HG03135 (cell line): ENCODE measurements around the gene NT5DC3.

Experiments used
- ATAC-seq: cut with Tn5 transposase; IDR thresholded peaks from one replicate; pipeline ENCODE4 v1.9.1; 2021; ENCODE audit warnings: mild to moderate bottlenecking, moderate library complexity; ENCODE audit not compliant: unreplicated experiment

NT5DC3 gene

GRCh38 chr12:103756443-103756842, 84.6 kb downstream of the NT5DC3 start:
- ATAC-seq = no peak

GRCh38 chr12:103755425-103755824, 85.6 kb downstream of the NT5DC3 start:
- no peak for ATAC-seq

GRCh38 chr12:103751600-103751999, 89.4 kb downstream of the NT5DC3 start:
- no peak for ATAC-seq

GRCh38 chr12:103751171-103751570, 89.9 kb downstream of the NT5DC3 start:
- no peak for ATAC-seq

GRCh38 chr12:103748875-103749274, 92.2 kb downstream of the NT5DC3 start:
- no peak for ATAC-seq

- ATAC-seq = no peak
Measured at GRCh38 chr12:103748002-103748401, 93.0 kb downstream of the NT5DC3 start.

- ATAC-seq = no peak
Measured at GRCh38 chr12:103745962-103746361, 95.1 kb downstream of the NT5DC3 start.

- ATAC-seq = no peak
Measured at GRCh38 chr12:103743788-103744187, 97.2 kb downstream of the NT5DC3 start.

GRCh38 chr12:103742349-103742932, 98.6 kb downstream of the NT5DC3 start:
- ATAC-seq = no peak

- no peak for ATAC-seq
Measured at GRCh38 chr12:103737881-103738280, 103.2 kb downstream of the NT5DC3 start.

GRCh38 chr12:103736572-103736971, 104.5 kb downstream of the NT5DC3 start:
- no peak for ATAC-seq

GRCh38 chr12:103735291-103735690, 105.7 kb downstream of the NT5DC3 start:
- ATAC-seq = no peak

GRCh38 chr12:103734863-103735262, 106.2 kb downstream of the NT5DC3 start:
- no peak for ATAC-seq

GRCh38 chr12:103731539-103731938, 109.5 kb downstream of the NT5DC3 start:
- ATAC-seq = no peak

GRCh38 chr12:103729499-103729898, 111.5 kb downstream of the NT5DC3 start:
- no peak for ATAC-seq

- ATAC-seq = no peak
Measured at GRCh38 chr12:103728323-103728722, 112.7 kb downstream of the NT5DC3 start.

- no peak for ATAC-seq
Measured at GRCh38 chr12:103727638-103728037, 113.4 kb downstream of the NT5DC3 start.

GRCh38 chr12:103725398-103725797, 115.6 kb downstream of the NT5DC3 start:
- no peak for ATAC-seq
